Thymus (tissue), 11 donors: ENCODE results near the gene PCDHB3. TPM values are rescaled to one million over a fixed set of nuclear protein-coding genes. Genes with fewer than 3 reads are reported as not detected.
"Not testable (repeated sequence)": the region's sequence is repeated elsewhere in the genome, so short reads cannot be mapped to it uniquely, and the experiment has no call there.

ENCODE experiments used
- DNase-seq, 9 donors: peaks; one replicate each; pipeline ENCODE4 v3.0.0-alpha.2; 2013; ENCODE audit warnings: low spot score in 9 of 9, low read depth in 6 of 9, missing footprints in 1 of 9
- H3K27ac ChIP-seq, 2 donors: one replicate each; pipeline ENCODE4 v1.5.1; 2013; ENCODE audit warnings: control low read depth in 1 of 2, low read depth in 1 of 2, low read length in 1 of 2, mild to moderate bottlenecking in 1 of 2, moderate library complexity in 1 of 2
- H3K27me3 ChIP-seq, 2 donors: one replicate each; pipeline ENCODE4 v1.5.1; 2013; ENCODE audit warnings: low read length in 1 of 2; ENCODE audit not compliant: control insufficient read depth in 2 of 2, insufficient read depth in 1 of 2
- H3K36me3 ChIP-seq, 2 donors: one replicate each; pipeline ENCODE4 v1.5.1; 2013; ENCODE audit warnings: low read length in 1 of 2, mild to moderate bottlenecking in 1 of 2, moderate library complexity in 1 of 2; ENCODE audit not compliant: control insufficient read depth in 2 of 2, insufficient read depth in 2 of 2
- H3K4me1 ChIP-seq, 2 donors: one replicate each; pipeline ENCODE4 v1.5.1; 2013; ENCODE audit warnings: low read length in 2 of 2; ENCODE audit not compliant: control insufficient read depth in 2 of 2, insufficient read depth in 2 of 2
- H3K4me3 ChIP-seq, 2 donors: one replicate each; pipeline ENCODE4 v1.5.1; 2013; ENCODE audit warnings: low read length in 2 of 2, control low read depth in 1 of 2, mild to moderate bottlenecking in 1 of 2
- H3K9me3 ChIP-seq, 2 donors: one replicate each; pipeline ENCODE4 v1.5.1; 2013; ENCODE audit warnings: low read length in 1 of 2, mild to moderate bottlenecking in 1 of 2; ENCODE audit not compliant: control insufficient read depth in 2 of 2, insufficient read depth in 1 of 2
- WGBS: extraction: QIAGEN DNeasy Blood & Tissue Kit; methylation state at CpG from one replicate; pipeline ENCODE4 v1.1.7; 2013; 5-methylcytosine and 5-hydroxymethylcytosine counted together
- polyA plus RNA-seq: library from polyadenylated mRNA; stranded (reverse); fragments of 200-250 nt; gene quantifications from one replicate; pipeline ENCODE4 v1.2.3, GENCODE V29; 2013
- total RNA-seq: library from RNA; stranded (reverse); fragments of 120-200 nt; gene quantifications from one replicate; pipeline ENCODE4 v1.2.4, GENCODE V29; 2013
- donor health status: healthy.

Gene PCDHB3
- total and polyA plus RNA-seq, 2 donors: 0.09 to 0.11 TPM

DNA sequence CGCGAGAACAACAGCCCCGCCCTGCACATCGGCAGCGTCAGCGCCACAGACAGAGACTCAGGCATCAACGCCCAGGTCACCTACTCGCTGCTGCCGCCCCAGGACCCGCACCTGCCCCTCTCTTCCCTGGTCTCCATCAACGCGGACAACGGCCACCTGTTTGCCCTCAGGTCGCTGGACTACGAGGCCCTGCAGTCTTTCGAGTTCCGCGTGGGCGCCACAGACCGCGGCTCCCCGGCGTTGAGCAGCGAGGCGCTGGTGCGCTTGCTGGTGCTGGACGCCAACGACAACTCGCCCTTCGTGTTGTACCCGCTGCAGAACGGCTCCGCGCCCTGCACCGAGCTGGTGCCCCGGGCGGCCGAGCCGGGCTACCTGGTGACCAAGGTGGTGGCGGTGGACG lies 51.4 kb downstream of the PCDHB3 start:
- peaks cover 0 to 24% of the 10 kb centered on the region in 2 donors for H3K27me3 ChIP-seq
- H3K4me3 ChIP-seq, H3K9me3 ChIP-seq, H3K4me1 ChIP-seq, DNase-seq, H3K36me3 ChIP-seq, H3K27ac ChIP-seq: not testable (repeated sequence)
- WGBS: 43% methylated on average over 39 of the region's 41 CpGs

DNA sequence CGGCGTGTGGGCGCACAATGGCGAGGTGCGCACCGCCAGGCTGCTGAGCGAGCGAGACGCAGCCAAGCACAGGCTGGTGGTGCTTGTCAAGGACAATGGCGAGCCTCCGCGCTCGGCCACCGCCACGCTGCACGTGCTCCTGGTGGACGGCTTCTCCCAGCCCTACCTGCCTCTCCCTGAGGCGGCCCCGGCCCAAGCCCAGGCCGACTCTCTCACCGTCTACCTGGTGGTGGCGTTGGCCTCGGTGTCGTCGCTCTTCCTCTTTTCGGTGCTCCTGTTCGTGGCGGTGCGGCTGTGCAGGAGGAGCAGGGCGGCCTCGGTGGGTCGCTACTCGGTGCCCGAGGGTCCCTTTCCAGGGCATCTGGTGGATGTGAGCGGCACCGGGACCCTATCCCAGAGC lies 51.8 kb downstream of the PCDHB3 start:
- H3K36me3 ChIP-seq, H3K27ac ChIP-seq, H3K4me3 ChIP-seq, H3K9me3 ChIP-seq, DNase-seq, H3K4me1 ChIP-seq: not testable (repeated sequence)
- WGBS: 36% methylated on average over 36 of the region's 36 CpGs
- H3K27me3 ChIP-seq: peaks cover 0 to 27% of the 10 kb centered on the region in 2 donors

Other genes starting within 250 kb of the PCDHB3 start
- gene PCDHA10, start 244.6 kb upstream of the PCDHB3 start, total RNA-seq: under 0.01 TPM
- 0.02 TPM for gene PCDHA10, start 244.6 kb upstream of the PCDHB3 start, polyA plus RNA-seq
- 0.05 TPM for gene PCDHA11, start 231.5 kb upstream of the PCDHB3 start, total RNA-seq
- gene PCDHA11, start 231.5 kb upstream of the PCDHB3 start, polyA plus RNA-seq: under 0.01 TPM
- gene PCDHA12, start 225.2 kb upstream of the PCDHB3 start, total RNA-seq: under 0.01 TPM
- not detected for gene PCDHA12, start 225.2 kb upstream of the PCDHB3 start, polyA plus RNA-seq
- gene PCDHA13, start 218.3 kb upstream of the PCDHB3 start, total RNA-seq: under 0.01 TPM
- gene PCDHA13, start 218.3 kb upstream of the PCDHB3 start, polyA plus RNA-seq: under 0.01 TPM
- gene PCDHAC1, start 174.2 kb upstream of the PCDHB3 start, total RNA-seq: 0.05 TPM
- gene PCDHAC1, start 174.2 kb upstream of the PCDHB3 start, polyA plus RNA-seq: 0.02 TPM
- gene PCDHAC2, start 134.0 kb upstream of the PCDHB3 start, total RNA-seq: 0.38 TPM
- 0.02 TPM for gene PCDHAC2, start 134.0 kb upstream of the PCDHB3 start, polyA plus RNA-seq
- 0.05 TPM for gene PCDHB1, start 49.1 kb upstream of the PCDHB3 start, total RNA-seq
- gene PCDHB1, start 49.1 kb upstream of the PCDHB3 start, polyA plus RNA-seq: 0.02 TPM
- 0.24 TPM for gene PCDHB2, start 5.9 kb upstream of the PCDHB3 start, total RNA-seq
- 0.39 TPM for gene PCDHB2, start 5.9 kb upstream of the PCDHB3 start, polyA plus RNA-seq
- 0.09 TPM for gene PCDHB4, start 21.3 kb downstream of the PCDHB3 start, total RNA-seq
- gene PCDHB4, start 21.3 kb downstream of the PCDHB3 start, polyA plus RNA-seq: 0.34 TPM
- 0.38 TPM for gene PCDHB5, start 34.7 kb downstream of the PCDHB3 start, total RNA-seq
- gene PCDHB5, start 34.7 kb downstream of the PCDHB3 start, polyA plus RNA-seq: 1.0 TPM
- 0.09 TPM for gene PCDHB6, start 49.6 kb downstream of the PCDHB3 start, total RNA-seq
- 0.23 TPM for gene PCDHB6, start 49.6 kb downstream of the PCDHB3 start, polyA plus RNA-seq
- gene PCDHB7, start 72.2 kb downstream of the PCDHB3 start, total RNA-seq: 0.14 TPM
- 0.11 TPM for gene PCDHB7, start 72.2 kb downstream of the PCDHB3 start, polyA plus RNA-seq
- gene PCDHB8, start 77.3 kb downstream of the PCDHB3 start, total RNA-seq: 0.05 TPM
- 0.05 TPM for gene PCDHB8, start 77.3 kb downstream of the PCDHB3 start, polyA plus RNA-seq
- 0.14 TPM for gene PCDHB16, start 81.9 kb downstream of the PCDHB3 start, total RNA-seq
- gene PCDHB16, start 81.9 kb downstream of the PCDHB3 start, polyA plus RNA-seq: 0.27 TPM
- gene PCDHB9, start 86.7 kb downstream of the PCDHB3 start, total RNA-seq: 0.19 TPM
- 0.16 TPM for gene PCDHB9, start 86.7 kb downstream of the PCDHB3 start, polyA plus RNA-seq
- gene PCDHB10, start 91.9 kb downstream of the PCDHB3 start, total RNA-seq: 0.19 TPM
- 0.23 TPM for gene PCDHB10, start 91.9 kb downstream of the PCDHB3 start, polyA plus RNA-seq
- 0.24 TPM for gene PCDHB11, start 99.2 kb downstream of the PCDHB3 start, total RNA-seq
- 0.37 TPM for gene PCDHB11, start 99.2 kb downstream of the PCDHB3 start, polyA plus RNA-seq
- gene PCDHB12, start 108.2 kb downstream of the PCDHB3 start, total RNA-seq: 0.19 TPM
- 0.18 TPM for gene PCDHB12, start 108.2 kb downstream of the PCDHB3 start, polyA plus RNA-seq
- 0.14 TPM for gene PCDHB13, start 113.4 kb downstream of the PCDHB3 start, total RNA-seq
- 0.27 TPM for gene PCDHB13, start 113.4 kb downstream of the PCDHB3 start, polyA plus RNA-seq
- gene PCDHB14, start 122.9 kb downstream of the PCDHB3 start, total RNA-seq: 0.38 TPM
- 0.87 TPM for gene PCDHB14, start 122.9 kb downstream of the PCDHB3 start, polyA plus RNA-seq
- gene PCDHB15, start 144.9 kb downstream of the PCDHB3 start, total RNA-seq: 0.33 TPM
- gene PCDHB15, start 144.9 kb downstream of the PCDHB3 start, polyA plus RNA-seq: 0.66 TPM
- gene SLC25A2, start 203.6 kb downstream of the PCDHB3 start, total RNA-seq: 0.09 TPM
- gene SLC25A2, start 203.6 kb downstream of the PCDHB3 start, polyA plus RNA-seq: 0.16 TPM
- 138 TPM for gene TAF7, start 220.3 kb downstream of the PCDHB3 start, total RNA-seq
- gene TAF7, start 220.3 kb downstream of the PCDHB3 start, polyA plus RNA-seq: 174 TPM
- 0.09 TPM for gene PCDHGA1, start 230.0 kb downstream of the PCDHB3 start, total RNA-seq
- 0.16 TPM for gene PCDHGA1, start 230.0 kb downstream of the PCDHB3 start, polyA plus RNA-seq
- gene PCDHGA2, start 238.3 kb downstream of the PCDHB3 start, total RNA-seq: 0.19 TPM
- gene PCDHGA2, start 238.3 kb downstream of the PCDHB3 start, polyA plus RNA-seq: 0.46 TPM
- 0.19 TPM for gene PCDHGA3, start 243.4 kb downstream of the PCDHB3 start, total RNA-seq
- 0.11 TPM for gene PCDHGA3, start 243.4 kb downstream of the PCDHB3 start, polyA plus RNA-seq
- gene PCDHGB1, start 249.6 kb downstream of the PCDHB3 start, total RNA-seq: 0.14 TPM
- gene PCDHGB1, start 249.6 kb downstream of the PCDHB3 start, polyA plus RNA-seq: 0.11 TPM